ENCODE results near the gene FAM167B.

DNA sequence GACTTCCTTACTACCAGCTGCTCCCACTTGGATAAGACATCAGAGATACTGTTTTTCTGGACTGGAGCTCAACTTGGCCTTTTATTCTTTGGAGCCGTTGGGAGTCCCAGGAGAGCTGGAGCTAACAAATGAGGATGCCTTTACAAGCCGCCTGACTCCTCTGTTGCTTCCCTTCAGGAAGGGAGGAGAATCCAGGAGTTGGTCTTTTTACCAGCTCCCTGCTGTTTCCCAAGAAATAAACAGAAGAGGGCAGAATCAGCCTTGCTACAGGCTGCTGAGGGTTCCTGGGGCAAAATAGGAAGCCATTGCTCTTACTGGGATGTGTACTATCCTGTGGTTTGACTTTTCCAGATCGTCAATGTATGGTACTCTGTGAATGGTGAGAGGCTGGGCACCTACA, 23.3 kb upstream of the FAM167B start:
- TF ChIP-seq, protein P1, sequence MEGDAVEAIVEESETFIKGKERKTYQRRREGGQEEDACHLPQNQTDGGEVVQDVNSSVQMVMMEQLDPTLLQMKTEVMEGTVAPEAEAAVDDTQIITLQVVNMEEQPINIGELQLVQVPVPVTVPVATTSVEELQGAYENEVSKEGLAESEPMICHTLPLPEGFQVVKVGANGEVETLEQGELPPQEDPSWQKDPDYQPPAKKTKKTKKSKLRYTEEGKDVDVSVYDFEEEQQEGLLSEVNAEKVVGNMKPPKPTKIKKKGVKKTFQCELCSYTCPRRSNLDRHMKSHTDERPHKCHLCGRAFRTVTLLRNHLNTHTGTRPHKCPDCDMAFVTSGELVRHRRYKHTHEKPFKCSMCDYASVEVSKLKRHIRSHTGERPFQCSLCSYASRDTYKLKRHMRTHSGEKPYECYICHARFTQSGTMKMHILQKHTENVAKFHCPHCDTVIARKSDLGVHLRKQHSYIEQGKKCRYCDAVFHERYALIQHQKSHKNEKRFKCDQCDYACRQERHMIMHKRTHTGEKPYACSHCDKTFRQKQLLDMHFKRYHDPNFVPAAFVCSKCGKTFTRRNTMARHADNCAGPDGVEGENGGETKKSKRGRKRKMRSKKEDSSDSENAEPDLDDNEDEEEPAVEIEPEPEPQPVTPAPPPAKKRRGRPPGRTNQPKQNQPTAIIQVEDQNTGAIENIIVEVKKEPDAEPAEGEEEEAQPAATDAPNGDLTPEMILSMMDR (IDR thresholded peaks at IDR 0.05; ENCODE audit: low read depth, low read length), result no peak
- no peak for TF ChIP-seq POLR2A (IDR thresholded peaks at IDR 0.05; ENCODE audit: extremely low read depth, insufficient read length)
- TF ChIP-seq, protein P2, sequence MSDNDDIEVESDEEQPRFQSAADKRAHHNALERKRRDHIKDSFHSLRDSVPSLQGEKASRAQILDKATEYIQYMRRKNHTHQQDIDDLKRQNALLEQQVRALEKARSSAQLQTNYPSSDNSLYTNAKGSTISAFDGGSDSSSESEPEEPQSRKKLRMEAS (IDR thresholded peaks at IDR 0.05; ENCODE audit: low read depth, low read length), result no peak
